Measurements from ENCODE around the gene KLF4. TPM values are rescaled to one million over a fixed set of nuclear protein-coding genes. Genes with fewer than 3 reads are reported as not detected.

KLF4 gene
- total RNA-seq, 1 experiment from 2014 or later = 4.9 TPM

DNA sequence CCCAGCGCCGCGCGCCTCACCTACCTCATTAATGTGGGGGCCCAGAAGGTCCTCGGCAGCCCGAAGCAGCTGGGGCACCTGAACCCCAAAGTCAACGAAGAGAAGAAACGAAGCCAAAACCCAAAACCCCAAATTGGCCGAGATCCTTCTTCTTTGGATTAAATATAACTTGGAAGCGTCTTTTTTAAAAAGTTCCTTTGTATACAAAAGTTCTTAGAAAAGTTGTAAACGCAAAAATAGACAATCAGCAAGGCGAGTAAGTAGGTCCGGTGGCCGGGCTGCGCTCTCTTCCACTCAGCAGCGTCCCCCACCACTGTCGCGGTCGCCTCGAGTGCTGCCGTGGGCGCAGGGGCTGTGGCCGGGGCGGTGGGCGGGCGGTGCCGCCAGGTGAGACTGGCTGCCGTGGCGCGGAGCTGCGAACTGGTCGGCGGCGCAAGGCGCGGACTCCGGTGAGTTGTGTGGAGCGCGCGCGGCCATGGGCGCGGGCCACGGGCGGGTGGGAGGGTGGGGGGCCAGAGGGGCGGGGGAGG, 360 bp downstream of the KLF4 start:
- Histone ChIP-seq H3K9me3 (no peaks in the 10 kb centered on the region), H3K4me1 (peaks cover 12% of the 10 kb centered on the region), H3K27me3 (replicated peaks; ENCODE audit: control insufficient read depth, insufficient read depth, low read length) (no peaks in the 10 kb centered on the region), H3K36me3 (ENCODE audit: control insufficient read depth, insufficient read depth, low read length) (no peaks in the 10 kb centered on the region), H3K4me3 (ENCODE audit: low read depth, low read length) (peak overlapping the region; percentile 75)
- POLR2A ChIA-PET = interaction anchor here (0.6 to 1.8 kb wide), 3 partner anchors 15 to 802 kb away, joined by 3 to 5 read pairs (median 4); no protein-coding TSS in a partner anchor
- Mint-ChIP-seq H3K4me3 (ENCODE audit: unreplicated experiment) (peak overlapping the region; percentile 79), H3K4me1 (ENCODE audit: low read depth, unreplicated experiment) (peaks cover 7% of the 10 kb centered on the region), H3K27ac (ENCODE audit: unreplicated experiment) (peak overlapping the region; percentile 87), H3K9me3 (ENCODE audit: unreplicated experiment) (no peaks in the 10 kb centered on the region), H3K27me3 (ENCODE audit: insufficient read depth, unreplicated experiment) (no peaks in the 10 kb centered on the region), H3K36me3 (ENCODE audit: insufficient read depth, unreplicated experiment) (peaks cover 24% of the 10 kb centered on the region)
- BruUV-seq (replicated peaks) = TSS peak; percentile 26
- DNase-seq = no peak
- intact Hi-C loops (cut with micrococcal nuclease; ENCODE audit: unreplicated experiment) = loop anchor here (1.0 to 10.0 kb wide), 6 partner anchors 28 to 1276 kb away; no protein-coding TSS in a partner anchor
- CTCF ChIA-PET = interaction anchor here (0.6 to 1.5 kb wide), 3 partner anchors 67 to 927 kb away, joined by 3 to 5 read pairs (median 4); no protein-coding TSS in a partner anchor
- TF ChIP-seq, protein P1, sequence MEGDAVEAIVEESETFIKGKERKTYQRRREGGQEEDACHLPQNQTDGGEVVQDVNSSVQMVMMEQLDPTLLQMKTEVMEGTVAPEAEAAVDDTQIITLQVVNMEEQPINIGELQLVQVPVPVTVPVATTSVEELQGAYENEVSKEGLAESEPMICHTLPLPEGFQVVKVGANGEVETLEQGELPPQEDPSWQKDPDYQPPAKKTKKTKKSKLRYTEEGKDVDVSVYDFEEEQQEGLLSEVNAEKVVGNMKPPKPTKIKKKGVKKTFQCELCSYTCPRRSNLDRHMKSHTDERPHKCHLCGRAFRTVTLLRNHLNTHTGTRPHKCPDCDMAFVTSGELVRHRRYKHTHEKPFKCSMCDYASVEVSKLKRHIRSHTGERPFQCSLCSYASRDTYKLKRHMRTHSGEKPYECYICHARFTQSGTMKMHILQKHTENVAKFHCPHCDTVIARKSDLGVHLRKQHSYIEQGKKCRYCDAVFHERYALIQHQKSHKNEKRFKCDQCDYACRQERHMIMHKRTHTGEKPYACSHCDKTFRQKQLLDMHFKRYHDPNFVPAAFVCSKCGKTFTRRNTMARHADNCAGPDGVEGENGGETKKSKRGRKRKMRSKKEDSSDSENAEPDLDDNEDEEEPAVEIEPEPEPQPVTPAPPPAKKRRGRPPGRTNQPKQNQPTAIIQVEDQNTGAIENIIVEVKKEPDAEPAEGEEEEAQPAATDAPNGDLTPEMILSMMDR (IDR thresholded peaks at IDR 0.05; ENCODE audit: insufficient read depth in 1 of 2, low read depth in 1 of 2, low read length in 1 of 2, severe bottlenecking in 1 of 2, unreplicated experiment in 1 of 2) = no peak

- peak overlapping the region; percentile 87 for H3K27ac Mint-ChIP-seq (ENCODE audit: unreplicated experiment)
- H3K27me3 Mint-ChIP-seq (ENCODE audit: insufficient read depth, unreplicated experiment) = no peaks in the 10 kb centered on the region
- intact Hi-C loops (cut with micrococcal nuclease; ENCODE audit: unreplicated experiment) = loop anchor here (1.0 to 10.0 kb wide), 6 partner anchors 28 to 1276 kb away; no protein-coding TSS in a partner anchor
- ChIA-PET CTCF (interaction anchor here (1.5 kb wide), 1 partner anchor 66 kb away, joined by 3 read pairs; no protein-coding TSS in a partner anchor), POLR2A (interaction anchor here (1.8 kb wide), 1 partner anchor 16 kb away, joined by 4 read pairs; no protein-coding TSS in a partner anchor)
- TF ChIP-seq, protein P1 (IDR thresholded peaks at IDR 0.05; ENCODE audit: insufficient read depth in 1 of 2, low read depth in 1 of 2, low read length in 1 of 2, severe bottlenecking in 1 of 2, unreplicated experiment in 1 of 2) = no peak
- no peaks in the 10 kb centered on the region for H3K9me3 Mint-ChIP-seq (ENCODE audit: unreplicated experiment)
- no TSS peak for BruUV-seq (replicated peaks)
- H3K36me3 Mint-ChIP-seq (ENCODE audit: insufficient read depth, unreplicated experiment) = peaks cover 24% of the 10 kb centered on the region
- peaks cover 7% of the 10 kb centered on the region for H3K4me1 Mint-ChIP-seq (ENCODE audit: low read depth, unreplicated experiment)
- Histone ChIP-seq H3K36me3 (ENCODE audit: control insufficient read depth, insufficient read depth, low read length) (no peaks in the 10 kb centered on the region), H3K9me3 (no peaks in the 10 kb centered on the region), H3K4me1 (peaks cover 12% of the 10 kb centered on the region), H3K4me3 (ENCODE audit: low read depth, low read length) (peak overlapping the region; percentile 75), H3K27me3 (replicated peaks; ENCODE audit: control insufficient read depth, insufficient read depth, low read length) (no peaks in the 10 kb centered on the region)
- H3K4me3 Mint-ChIP-seq (ENCODE audit: unreplicated experiment) = peak overlapping the region; percentile 79
- peak; percentile 44 to 49 for DNase-seq
Observed at GRCh38 chr9:107488375-107489143, 1.0 kb downstream of the KLF4 start.

DNA sequence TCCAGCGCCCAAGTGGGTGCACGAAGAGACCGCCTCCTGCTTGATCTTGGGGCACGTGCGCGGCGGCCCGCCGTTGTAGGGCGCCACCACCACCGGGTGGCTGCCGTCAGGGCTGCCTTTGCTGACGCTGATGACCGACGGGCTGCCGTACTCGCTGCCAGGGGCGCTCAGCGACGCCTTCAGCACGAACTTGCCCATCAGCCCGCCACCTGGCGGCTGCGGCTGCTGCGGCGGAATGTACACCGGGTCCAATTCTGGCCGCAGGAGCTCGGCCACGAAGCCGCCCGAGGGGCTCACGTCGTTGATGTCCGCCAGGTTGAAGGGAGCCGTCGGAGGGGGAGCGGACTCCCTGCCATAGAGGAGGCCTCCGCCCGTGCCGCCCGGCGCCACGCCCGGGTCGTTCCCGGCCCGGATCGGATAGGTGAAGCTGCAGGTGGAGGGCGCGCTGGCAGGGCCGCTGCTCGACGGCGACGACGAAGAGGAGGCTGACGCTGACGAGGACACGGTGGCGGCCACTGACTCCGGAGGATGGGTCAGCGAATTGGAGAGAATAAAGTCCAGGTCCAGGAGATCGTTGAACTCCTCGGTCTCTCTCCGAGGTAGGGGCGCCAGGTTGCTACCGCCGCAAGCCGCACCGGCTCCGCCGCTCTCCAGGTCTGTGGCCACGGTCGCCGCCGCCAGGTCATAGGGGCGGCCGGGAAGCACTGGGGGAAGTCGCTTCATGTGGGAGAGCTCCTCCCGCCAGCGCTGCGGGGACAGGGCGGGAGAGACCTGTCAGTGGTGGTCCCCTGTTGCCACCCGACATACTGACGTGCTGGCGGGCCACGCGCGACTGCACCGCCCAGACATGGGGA, 1.8 kb downstream of the KLF4 start:
- Histone ChIP-seq H3K4me1 (peaks cover 12% of the 10 kb centered on the region), H3K9me3 (no peaks in the 10 kb centered on the region), H3K36me3 (ENCODE audit: control insufficient read depth, insufficient read depth, low read length) (no peaks in the 10 kb centered on the region), H3K27me3 (replicated peaks; ENCODE audit: control insufficient read depth, insufficient read depth, low read length) (no peaks in the 10 kb centered on the region), H3K4me3 (ENCODE audit: low read depth, low read length) (peak overlapping the region; percentile 75)
- Mint-ChIP-seq H3K4me3 (ENCODE audit: unreplicated experiment) (peak overlapping the region; percentile 79), H3K9me3 (ENCODE audit: unreplicated experiment) (no peaks in the 10 kb centered on the region), H3K27ac (ENCODE audit: unreplicated experiment) (no peak overlapping the region), H3K4me1 (ENCODE audit: low read depth, unreplicated experiment) (peaks cover 7% of the 10 kb centered on the region), H3K36me3 (ENCODE audit: insufficient read depth, unreplicated experiment) (peaks cover 24% of the 10 kb centered on the region), H3K27me3 (ENCODE audit: insufficient read depth, unreplicated experiment) (no peaks in the 10 kb centered on the region)
- ChIA-PET POLR2A (no interaction called here), CTCF (interaction anchor here (1.5 kb wide), 1 partner anchor 66 kb away, joined by 3 read pairs; no protein-coding TSS in a partner anchor)
- no peak for DNase-seq
- no TSS peak for BruUV-seq (replicated peaks)
- intact Hi-C loops (cut with micrococcal nuclease; ENCODE audit: unreplicated experiment) = loop anchor here (2.0 to 10.0 kb wide), 5 partner anchors 27 to 1277 kb away; no protein-coding TSS in a partner anchor
- TF ChIP-seq, protein P1 (IDR thresholded peaks at IDR 0.05; ENCODE audit: insufficient read depth in 1 of 2, low read depth in 1 of 2, low read length in 1 of 2, severe bottlenecking in 1 of 2, unreplicated experiment in 1 of 2) = no peak

Data from Caco-2 (cell line).